WTC11 (cell line): ENCODE results near the gene HKDC1. TPM values are rescaled to one million over a fixed set of nuclear protein-coding genes. Genes with fewer than 3 reads are reported as not detected.

Source experiments
- ATAC-seq: fragments of 200-7000 bp; cut with Tn5 transposase; 2 replicates; pipeline ENCODE4 v1.10.0; 2021; ENCODE audit warnings: mild to moderate bottlenecking, moderate library complexity
- CTCF ChIA-PET: fragments of 300-600 bp; sonication (Branson Sonifier 250); formaldehyde crosslinking; loops from one replicate; lab custom pipeline; 2021; ENCODE audit warnings: antibody characterized with exemption; lab: Charles Lee
- POLR2A ChIA-PET: fragments of 350-600 bp; sonication (Branson Sonifier 250); formaldehyde crosslinking; loops from one replicate; lab custom pipeline; 2021; ENCODE audit warnings: antibody characterized with exemption; lab: Charles Lee
- DNase-seq: peaks from one replicate; pipeline ENCODE4 v3.0.0; 2021; ENCODE audit warnings: low spot score
- H3K27ac Mint-ChIP-seq: 2 replicates; pipeline ENCODE4 v1.8.0; 2021; ENCODE audit warnings: mixed read lengths
- H3K27me3 Mint-ChIP-seq: 2 replicates; pipeline ENCODE4 v1.8.0; 2021; ENCODE audit warnings: low read depth, mild to moderate bottlenecking, moderate library complexity, mixed read lengths
- H3K36me3 Mint-ChIP-seq: 2 replicates; pipeline ENCODE4 v1.8.0; 2021; ENCODE audit warnings: mixed read lengths
- H3K4me1 Mint-ChIP-seq: 2 replicates; pipeline ENCODE4 v1.8.0; 2022; ENCODE audit warnings: mixed read lengths
- H3K4me3 Mint-ChIP-seq: 2 replicates; pipeline ENCODE4 v1.8.0; 2021; ENCODE audit warnings: mild to moderate bottlenecking, moderate library complexity, mixed read lengths
- H3K9me3 Mint-ChIP-seq: 2 replicates; pipeline ENCODE4 v1.8.0; 2021; ENCODE audit warnings: mixed read lengths
- E2F1 ChIP-seq: sonication (generic); formaldehyde crosslinking; IDR thresholded peaks from 2 replicates; pipeline ENCODE4 v1.8.0; 2022; ENCODE audit warnings: mild to moderate bottlenecking, missing genetic modification reagents
- FOXP1 ChIP-seq: sonication (generic); formaldehyde crosslinking; IDR thresholded peaks from 2 replicates; pipeline ENCODE4 v1.8.0; 2022; ENCODE audit warnings: missing genetic modification reagents, mild to moderate bottlenecking, moderate library complexity, borderline replicate concordance
- JUN ChIP-seq: sonication (generic); formaldehyde crosslinking; IDR thresholded peaks from 2 replicates; pipeline ENCODE4 v1.8.0; 2023; ENCODE audit warnings: mild to moderate bottlenecking, missing genetic modification reagents
- MLX ChIP-seq: sonication (generic); formaldehyde crosslinking; IDR thresholded peaks from 2 replicates; pipeline ENCODE4 v1.8.1; 2023; ENCODE audit warnings: mild to moderate bottlenecking, missing genetic modification reagents, moderate library complexity
- NFE2L1 ChIP-seq: sonication (generic); formaldehyde crosslinking; IDR thresholded peaks from 2 replicates; pipeline ENCODE4 v1.8.1; 2023; ENCODE audit warnings: missing genetic modification reagents
- NR3C1 ChIP-seq: sonication (generic); formaldehyde crosslinking; conservative IDR thresholded peaks from 2 replicates; pipeline ENCODE4 v1.8.1; 2023; ENCODE audit warnings: low read depth, mild to moderate bottlenecking, missing genetic modification reagents
- OVOL2 ChIP-seq: fragments of 250-450 bp; sonication (Bioruptor Pico); IDR thresholded peaks from 2 replicates; pipeline ENCODE4 v1.9.0; 2021; ENCODE audit warnings: mild to moderate bottlenecking, borderline replicate concordance
- PRRX2 ChIP-seq: fragments of 250-450 bp; sonication (Bioruptor Pico); IDR thresholded peaks from 2 replicates; pipeline ENCODE4 v1.8.0; 2021; ENCODE audit warnings: mild to moderate bottlenecking
- SOX15 ChIP-seq: fragments of 250-450 bp; sonication (Bioruptor Pico); IDR thresholded peaks from 2 replicates; pipeline ENCODE4 v1.9.0; 2021; ENCODE audit warnings: mild to moderate bottlenecking
- TCF7 ChIP-seq: sonication (generic); formaldehyde crosslinking; IDR thresholded peaks from 2 replicates; pipeline ENCODE4 v1.8.0; 2022; ENCODE audit warnings: mild to moderate bottlenecking, low read depth, missing genetic modification reagents, moderate library complexity
- ZNF281 ChIP-seq: sonication (generic); formaldehyde crosslinking; IDR thresholded peaks from 2 replicates; pipeline ENCODE4 v1.8.0; 2023; ENCODE audit warnings: mild to moderate bottlenecking, missing genetic modification reagents
- total RNA-seq: library from RNA; stranded (reverse); gene quantifications from 3 replicates; pipeline ENCODE4 v1.2.3, GENCODE V29; 2021
- TF ChIP-seq, protein P1 (sequence below): fragments of 250-450 bp; sonication (Bioruptor Pico); IDR thresholded peaks from 2 replicates; pipeline ENCODE4 v1.9.0; 2021; ENCODE audit warnings: mild to moderate bottlenecking
- TF ChIP-seq, protein P2 (sequence below): sonication (generic); formaldehyde crosslinking; conservative IDR thresholded peaks from 2 replicates; pipeline ENCODE4 v1.8.1; 2023; ENCODE audit warnings: mild to moderate bottlenecking, low read depth, missing genetic modification reagents, moderate library complexity
- TF ChIP-seq, protein P3 (sequence below): sonication (generic); formaldehyde crosslinking; IDR thresholded peaks from 2 replicates; pipeline ENCODE4 v1.8.1; 2023; ENCODE audit warnings: mild to moderate bottlenecking, missing genetic modification reagents, moderate library complexity
- TF ChIP-seq, protein P4 (sequence below): sonication (generic); formaldehyde crosslinking; IDR thresholded peaks from 2 replicates; pipeline ENCODE4 v1.8.1; 2023; ENCODE audit warnings: mild to moderate bottlenecking, missing genetic modification reagents
- TF ChIP-seq, protein P5 (sequence below): sonication (generic); formaldehyde crosslinking; IDR thresholded peaks from 2 replicates; pipeline ENCODE4 v1.8.1; 2023; ENCODE audit warnings: mild to moderate bottlenecking, missing genetic modification reagents
- TF ChIP-seq, protein P6 (sequence below): sonication (generic); formaldehyde crosslinking; IDR thresholded peaks from 2 replicates; pipeline ENCODE4 v1.8.0; 2022; ENCODE audit warnings: mild to moderate bottlenecking, missing genetic modification reagents

HKDC1 gene
- total RNA-seq, 1 experiment from 2014 or later, result 0.09 TPM

- TF ChIP-seq, protein P1, sequence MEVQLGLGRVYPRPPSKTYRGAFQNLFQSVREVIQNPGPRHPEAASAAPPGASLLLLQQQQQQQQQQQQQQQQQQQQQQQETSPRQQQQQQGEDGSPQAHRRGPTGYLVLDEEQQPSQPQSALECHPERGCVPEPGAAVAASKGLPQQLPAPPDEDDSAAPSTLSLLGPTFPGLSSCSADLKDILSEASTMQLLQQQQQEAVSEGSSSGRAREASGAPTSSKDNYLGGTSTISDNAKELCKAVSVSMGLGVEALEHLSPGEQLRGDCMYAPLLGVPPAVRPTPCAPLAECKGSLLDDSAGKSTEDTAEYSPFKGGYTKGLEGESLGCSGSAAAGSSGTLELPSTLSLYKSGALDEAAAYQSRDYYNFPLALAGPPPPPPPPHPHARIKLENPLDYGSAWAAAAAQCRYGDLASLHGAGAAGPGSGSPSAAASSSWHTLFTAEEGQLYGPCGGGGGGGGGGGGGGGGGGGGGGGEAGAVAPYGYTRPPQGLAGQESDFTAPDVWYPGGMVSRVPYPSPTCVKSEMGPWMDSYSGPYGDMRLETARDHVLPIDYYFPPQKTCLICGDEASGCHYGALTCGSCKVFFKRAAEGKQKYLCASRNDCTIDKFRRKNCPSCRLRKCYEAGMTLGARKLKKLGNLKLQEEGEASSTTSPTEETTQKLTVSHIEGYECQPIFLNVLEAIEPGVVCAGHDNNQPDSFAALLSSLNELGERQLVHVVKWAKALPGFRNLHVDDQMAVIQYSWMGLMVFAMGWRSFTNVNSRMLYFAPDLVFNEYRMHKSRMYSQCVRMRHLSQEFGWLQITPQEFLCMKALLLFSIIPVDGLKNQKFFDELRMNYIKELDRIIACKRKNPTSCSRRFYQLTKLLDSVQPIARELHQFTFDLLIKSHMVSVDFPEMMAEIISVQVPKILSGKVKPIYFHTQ, result no peak
- TF ChIP-seq PRRX2 (CRISPR knock-in tag) (no peak), NFE2L1 (CRISPR knock-in tag) (no peak), OVOL2 (no peak), ZNF281 (no peak), SOX15 (CRISPR knock-in tag) (no peak), MLX (CRISPR knock-in tag) (no peak), NR3C1 (no peak), FOXP1 (no peak)
- TF ChIP-seq, protein P2, sequence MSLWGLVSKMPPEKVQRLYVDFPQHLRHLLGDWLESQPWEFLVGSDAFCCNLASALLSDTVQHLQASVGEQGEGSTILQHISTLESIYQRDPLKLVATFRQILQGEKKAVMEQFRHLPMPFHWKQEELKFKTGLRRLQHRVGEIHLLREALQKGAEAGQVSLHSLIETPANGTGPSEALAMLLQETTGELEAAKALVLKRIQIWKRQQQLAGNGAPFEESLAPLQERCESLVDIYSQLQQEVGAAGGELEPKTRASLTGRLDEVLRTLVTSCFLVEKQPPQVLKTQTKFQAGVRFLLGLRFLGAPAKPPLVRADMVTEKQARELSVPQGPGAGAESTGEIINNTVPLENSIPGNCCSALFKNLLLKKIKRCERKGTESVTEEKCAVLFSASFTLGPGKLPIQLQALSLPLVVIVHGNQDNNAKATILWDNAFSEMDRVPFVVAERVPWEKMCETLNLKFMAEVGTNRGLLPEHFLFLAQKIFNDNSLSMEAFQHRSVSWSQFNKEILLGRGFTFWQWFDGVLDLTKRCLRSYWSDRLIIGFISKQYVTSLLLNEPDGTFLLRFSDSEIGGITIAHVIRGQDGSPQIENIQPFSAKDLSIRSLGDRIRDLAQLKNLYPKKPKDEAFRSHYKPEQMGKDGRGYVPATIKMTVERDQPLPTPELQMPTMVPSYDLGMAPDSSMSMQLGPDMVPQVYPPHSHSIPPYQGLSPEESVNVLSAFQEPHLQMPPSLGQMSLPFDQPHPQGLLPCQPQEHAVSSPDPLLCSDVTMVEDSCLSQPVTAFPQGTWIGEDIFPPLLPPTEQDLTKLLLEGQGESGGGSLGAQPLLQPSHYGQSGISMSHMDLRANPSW (CRISPR knock-in tag), result no peak
- TF ChIP-seq, protein P3, sequence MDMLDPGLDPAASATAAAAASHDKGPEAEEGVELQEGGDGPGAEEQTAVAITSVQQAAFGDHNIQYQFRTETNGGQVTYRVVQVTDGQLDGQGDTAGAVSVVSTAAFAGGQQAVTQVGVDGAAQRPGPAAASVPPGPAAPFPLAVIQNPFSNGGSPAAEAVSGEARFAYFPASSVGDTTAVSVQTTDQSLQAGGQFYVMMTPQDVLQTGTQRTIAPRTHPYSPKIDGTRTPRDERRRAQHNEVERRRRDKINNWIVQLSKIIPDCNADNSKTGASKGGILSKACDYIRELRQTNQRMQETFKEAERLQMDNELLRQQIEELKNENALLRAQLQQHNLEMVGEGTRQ, result no peak
- TF ChIP-seq, protein P4, sequence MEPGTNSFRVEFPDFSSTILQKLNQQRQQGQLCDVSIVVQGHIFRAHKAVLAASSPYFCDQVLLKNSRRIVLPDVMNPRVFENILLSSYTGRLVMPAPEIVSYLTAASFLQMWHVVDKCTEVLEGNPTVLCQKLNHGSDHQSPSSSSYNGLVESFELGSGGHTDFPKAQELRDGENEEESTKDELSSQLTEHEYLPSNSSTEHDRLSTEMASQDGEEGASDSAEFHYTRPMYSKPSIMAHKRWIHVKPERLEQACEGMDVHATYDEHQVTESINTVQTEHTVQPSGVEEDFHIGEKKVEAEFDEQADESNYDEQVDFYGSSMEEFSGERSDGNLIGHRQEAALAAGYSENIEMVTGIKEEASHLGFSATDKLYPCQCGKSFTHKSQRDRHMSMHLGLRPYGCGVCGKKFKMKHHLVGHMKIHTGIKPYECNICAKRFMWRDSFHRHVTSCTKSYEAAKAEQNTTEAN (CRISPR knock-in tag), result no peak
Measured at GRCh38 chr10:69268761-69269416, 48.8 kb downstream of the HKDC1 start (continued).

DNA sequence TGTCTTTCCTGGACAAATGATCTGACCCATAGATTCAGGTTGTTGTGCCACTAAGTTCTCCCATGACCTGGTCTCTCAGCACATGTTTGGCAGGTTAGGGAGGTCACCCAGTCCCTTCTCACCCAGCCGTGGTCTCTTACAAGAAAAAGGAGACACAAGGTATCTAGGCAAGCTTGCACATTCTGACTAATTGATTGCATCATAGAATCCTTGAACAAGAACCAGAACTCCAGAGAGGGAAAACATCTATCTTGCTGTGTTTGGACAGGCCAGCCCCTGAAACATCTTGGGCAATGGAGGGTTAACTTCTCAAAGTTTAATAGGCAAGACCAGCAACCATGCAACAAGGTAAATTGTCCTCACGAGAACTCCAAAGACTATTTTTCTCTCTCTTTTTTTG lies 49.6 kb downstream of the HKDC1 start:
- no peaks in the 10 kb centered on the region for H3K36me3 Mint-ChIP-seq
- POLR2A ChIA-PET, result interaction anchor here (0.7 kb wide), 1 partner anchor 31 kb away, joined by 3 read pairs; no protein-coding TSS in a partner anchor
- H3K27ac Mint-ChIP-seq, result no peak overlapping the region
- no peak overlapping the region for H3K4me3 Mint-ChIP-seq
- H3K27me3 Mint-ChIP-seq, result no peaks in the 10 kb centered on the region
- peaks cover 4% of the 10 kb centered on the region for H3K4me1 Mint-ChIP-seq
- DNase-seq (no peak), ATAC-seq (no peak)
- H3K9me3 Mint-ChIP-seq, result no peaks in the 10 kb centered on the region
- CTCF ChIA-PET, result no interaction called here
- TF ChIP-seq, protein P5, sequence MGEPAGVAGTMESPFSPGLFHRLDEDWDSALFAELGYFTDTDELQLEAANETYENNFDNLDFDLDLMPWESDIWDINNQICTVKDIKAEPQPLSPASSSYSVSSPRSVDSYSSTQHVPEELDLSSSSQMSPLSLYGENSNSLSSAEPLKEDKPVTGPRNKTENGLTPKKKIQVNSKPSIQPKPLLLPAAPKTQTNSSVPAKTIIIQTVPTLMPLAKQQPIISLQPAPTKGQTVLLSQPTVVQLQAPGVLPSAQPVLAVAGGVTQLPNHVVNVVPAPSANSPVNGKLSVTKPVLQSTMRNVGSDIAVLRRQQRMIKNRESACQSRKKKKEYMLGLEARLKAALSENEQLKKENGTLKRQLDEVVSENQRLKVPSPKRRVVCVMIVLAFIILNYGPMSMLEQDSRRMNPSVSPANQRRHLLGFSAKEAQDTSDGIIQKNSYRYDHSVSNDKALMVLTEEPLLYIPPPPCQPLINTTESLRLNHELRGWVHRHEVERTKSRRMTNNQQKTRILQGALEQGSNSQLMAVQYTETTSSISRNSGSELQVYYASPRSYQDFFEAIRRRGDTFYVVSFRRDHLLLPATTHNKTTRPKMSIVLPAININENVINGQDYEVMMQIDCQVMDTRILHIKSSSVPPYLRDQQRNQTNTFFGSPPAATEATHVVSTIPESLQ (CRISPR knock-in tag), result no peak
- TF ChIP-seq, protein P2 (CRISPR knock-in tag), result no peak
- TF ChIP-seq JUN (CRISPR knock-in tag) (no peak), E2F1 (CRISPR knock-in tag) (no peak), TCF7 (no peak)
- TF ChIP-seq, protein P6, sequence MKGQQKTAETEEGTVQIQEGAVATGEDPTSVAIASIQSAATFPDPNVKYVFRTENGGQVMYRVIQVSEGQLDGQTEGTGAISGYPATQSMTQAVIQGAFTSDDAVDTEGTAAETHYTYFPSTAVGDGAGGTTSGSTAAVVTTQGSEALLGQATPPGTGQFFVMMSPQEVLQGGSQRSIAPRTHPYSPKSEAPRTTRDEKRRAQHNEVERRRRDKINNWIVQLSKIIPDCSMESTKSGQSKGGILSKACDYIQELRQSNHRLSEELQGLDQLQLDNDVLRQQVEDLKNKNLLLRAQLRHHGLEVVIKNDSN, result no peak
